ENCODE results near the gene ZBTB7A.

DNA sequence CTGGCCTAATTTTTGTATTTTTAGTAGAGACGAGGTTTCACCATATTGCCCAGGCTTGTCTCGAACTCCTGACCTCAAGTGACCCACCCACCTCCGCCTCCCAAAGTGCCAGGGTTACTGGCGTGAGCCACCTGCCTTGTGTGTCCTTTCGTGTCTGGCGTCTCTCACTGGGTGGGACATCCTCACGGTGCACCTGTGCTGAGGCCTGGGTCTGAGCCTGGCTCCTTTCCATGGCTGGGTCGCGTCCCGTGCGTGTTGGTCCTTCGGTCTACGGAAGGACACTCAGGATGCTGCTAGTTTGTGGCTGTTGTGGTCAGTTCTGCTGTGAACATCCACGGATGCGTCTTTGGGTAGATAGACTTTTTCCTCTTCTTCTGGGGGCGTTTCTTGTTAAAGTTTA is 39.6 kb downstream of the ZBTB7A start:
- TF ChIP-seq, protein P1, sequence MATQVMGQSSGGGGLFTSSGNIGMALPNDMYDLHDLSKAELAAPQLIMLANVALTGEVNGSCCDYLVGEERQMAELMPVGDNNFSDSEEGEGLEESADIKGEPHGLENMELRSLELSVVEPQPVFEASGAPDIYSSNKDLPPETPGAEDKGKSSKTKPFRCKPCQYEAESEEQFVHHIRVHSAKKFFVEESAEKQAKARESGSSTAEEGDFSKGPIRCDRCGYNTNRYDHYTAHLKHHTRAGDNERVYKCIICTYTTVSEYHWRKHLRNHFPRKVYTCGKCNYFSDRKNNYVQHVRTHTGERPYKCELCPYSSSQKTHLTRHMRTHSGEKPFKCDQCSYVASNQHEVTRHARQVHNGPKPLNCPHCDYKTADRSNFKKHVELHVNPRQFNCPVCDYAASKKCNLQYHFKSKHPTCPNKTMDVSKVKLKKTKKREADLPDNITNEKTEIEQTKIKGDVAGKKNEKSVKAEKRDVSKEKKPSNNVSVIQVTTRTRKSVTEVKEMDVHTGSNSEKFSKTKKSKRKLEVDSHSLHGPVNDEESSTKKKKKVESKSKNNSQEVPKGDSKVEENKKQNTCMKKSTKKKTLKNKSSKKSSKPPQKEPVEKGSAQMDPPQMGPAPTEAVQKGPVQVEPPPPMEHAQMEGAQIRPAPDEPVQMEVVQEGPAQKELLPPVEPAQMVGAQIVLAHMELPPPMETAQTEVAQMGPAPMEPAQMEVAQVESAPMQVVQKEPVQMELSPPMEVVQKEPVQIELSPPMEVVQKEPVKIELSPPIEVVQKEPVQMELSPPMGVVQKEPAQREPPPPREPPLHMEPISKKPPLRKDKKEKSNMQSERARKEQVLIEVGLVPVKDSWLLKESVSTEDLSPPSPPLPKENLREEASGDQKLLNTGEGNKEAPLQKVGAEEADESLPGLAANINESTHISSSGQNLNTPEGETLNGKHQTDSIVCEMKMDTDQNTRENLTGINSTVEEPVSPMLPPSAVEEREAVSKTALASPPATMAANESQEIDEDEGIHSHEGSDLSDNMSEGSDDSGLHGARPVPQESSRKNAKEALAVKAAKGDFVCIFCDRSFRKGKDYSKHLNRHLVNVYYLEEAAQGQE (IDR thresholded peaks at IDR 0.05; ENCODE audit: low read depth): no peak
- TF ChIP-seq POLR2A (IDR thresholded peaks at IDR 0.05; ENCODE audit: borderline replicate concordance, extremely low read depth, insufficient read depth, insufficient read length) (no peak), CEBPB (IDR thresholded peaks at IDR 0.05; ENCODE audit: low read depth) (no peak)
